ENCODE data around the gene ITPK1.

Gene ITPK1

GRCh38 chr14:92931681-92932447, 183.9 kb downstream of the ITPK1 start:
- no peak for DNase-seq

- DNase-seq, result no peak
Measured at GRCh38 chr14:92930737-92931602, 184.8 kb downstream of the ITPK1 start.

GRCh38 chr14:92929689-92930608, 185.8 kb downstream of the ITPK1 start:
- DNase-seq, result no peak

GRCh38 chr14:92928961-92929688, 186.6 kb downstream of the ITPK1 start:
- no peak for DNase-seq

GRCh38 chr14:92928258-92928629, 187.5 kb downstream of the ITPK1 start:
- DNase-seq, result no peak

- no peak for DNase-seq
Measured at GRCh38 chr14:92927349-92928257, 188.1 kb downstream of the ITPK1 start.

GRCh38 chr14:92926931-92927330, 188.8 kb downstream of the ITPK1 start:
- DNase-seq, result no peak

- DNase-seq, result no peak
Measured at GRCh38 chr14:92926180-92926845, 189.4 kb downstream of the ITPK1 start.

GRCh38 chr14:92925446-92925845, 190.3 kb downstream of the ITPK1 start:
- no peak for DNase-seq

GRCh38 chr14:92924247-92924646, 191.5 kb downstream of the ITPK1 start:
- DNase-seq, result no peak

- DNase-seq, result no peak
Measured at GRCh38 chr14:92923744-92924103, 192.0 kb downstream of the ITPK1 start.

GRCh38 chr14:92922883-92923743, 192.6 kb downstream of the ITPK1 start, which contains the start of gene CHGA:
CHGA (plus strand) TSS chr14:92923150; CDS start chr14:92923360, 210 bp downstream.
- peak; percentile 35 to 66 for DNase-seq

- DNase-seq, result no peak
Measured at GRCh38 chr14:92922155-92922735, 193.5 kb downstream of the ITPK1 start.

- no peak for DNase-seq
Measured at GRCh38 chr14:92920001-92920400, 195.7 kb downstream of the ITPK1 start.

GRCh38 chr14:92917956-92918355, 197.8 kb downstream of the ITPK1 start:
- no peak for DNase-seq

GRCh38 chr14:92917041-92917940, 198.4 kb downstream of the ITPK1 start:
- no peak for DNase-seq

GRCh38 chr14:92916201-92916600, 199.5 kb downstream of the ITPK1 start:
- DNase-seq, result no peak

- DNase-seq, result peak in 1 of 2 donors; percentile 36
Measured at GRCh38 chr14:92914087-92914656, 201.6 kb downstream of the ITPK1 start.

Data from inflammatory macrophage treated with lipopolysaccharide for 1 hour (primary cell).